DND-41 (cell line): ENCODE measurements around the gene RASAL2.

ENCODE experiments used
- ATAC-seq: fragments of 200-7000 bp; cut with Tn5 transposase; 3 replicates; pipeline ENCODE4 v1.9.1; 2021; ENCODE audit warnings: low read depth; ENCODE audit not compliant: insufficient read depth
- DNase-seq: peaks from one replicate; pipeline ENCODE4 v3.0.0-alpha.2; 2020
- H2AFZ ChIP-seq: 2 replicates; pipeline ENCODE4 v1.6.0; 2012; ENCODE audit warnings: low read depth, low read length
- H3K27ac ChIP-seq: 2 replicates; pipeline ENCODE4 v1.5.1; 2012; ENCODE audit warnings: low read length, inconsistent platforms
- H3K27me3 ChIP-seq: fragments of 200-600 bp; sonication (generic); 2 replicates; pipeline ENCODE4 v1.6.0; 2012; ENCODE audit warnings: low read length, mild to moderate bottlenecking, inconsistent platforms; ENCODE audit not compliant: insufficient read depth, poor library complexity
- H3K36me3 ChIP-seq: 2 replicates; pipeline ENCODE4 v1.5.1; 2012; ENCODE audit warnings: low read length, inconsistent platforms; ENCODE audit not compliant: insufficient read depth
- H3K4me1 ChIP-seq: 2 replicates; pipeline ENCODE4 v1.5.1; 2012; ENCODE audit warnings: mild to moderate bottlenecking, low read length; ENCODE audit not compliant: insufficient read depth
- H3K4me2 ChIP-seq: 2 replicates; pipeline ENCODE4 v1.6.0; 2012; ENCODE audit warnings: mild to moderate bottlenecking, moderate library complexity, low read length, inconsistent platforms; ENCODE audit not compliant: insufficient read depth
- H3K4me3 ChIP-seq, 2 experiments: fragments of 200-600 bp in 1 of 2; shearing (Covaris generic) in 1 of 2; 2 replicates each; pipeline ENCODE4 v1.5.1; 2012 to 2016; ENCODE audit warnings: inconsistent platforms in 2 of 2, low read length in 2 of 2, mild to moderate bottlenecking in 2 of 2, low read depth in 1 of 2, moderate library complexity in 1 of 2
- H3K79me2 ChIP-seq: 2 replicates; pipeline ENCODE4 v1.6.0; 2012; ENCODE audit warnings: low read length, inconsistent platforms; ENCODE audit not compliant: insufficient read depth
- H3K9ac ChIP-seq: 2 replicates; pipeline ENCODE4 v1.6.0; 2012; ENCODE audit warnings: low read depth, mild to moderate bottlenecking, inconsistent platforms, low read length, moderate library complexity
- H3K9me3 ChIP-seq: 2 replicates; pipeline ENCODE4 v1.5.1; 2012; ENCODE audit warnings: low read length, moderate library complexity, mild to moderate bottlenecking, inconsistent platforms; ENCODE audit not compliant: insufficient read depth, severe bottlenecking
- H4K20me1 ChIP-seq: 2 replicates; pipeline ENCODE4 v1.6.0; 2012; ENCODE audit warnings: low read length; ENCODE audit not compliant: insufficient read depth
- CTCF ChIP-seq: IDR thresholded peaks from 2 replicates; pipeline ENCODE4 v1.5.1; 2012; ENCODE audit warnings: borderline replicate concordance, low read length, moderate library complexity, mild to moderate bottlenecking; ENCODE audit not compliant: poor library complexity, severe bottlenecking; ENCODE audit errors: extremely low read depth
- EZH2 ChIP-seq: IDR thresholded peaks from 3 replicates; pipeline ENCODE4 v1.6.1; 2012; ENCODE audit warnings: borderline replicate concordance, low read depth, mild to moderate bottlenecking, moderate library complexity, low read length, inconsistent platforms; ENCODE audit not compliant: severe bottlenecking

Gene RASAL2

GRCh38 chr1:178497903-178498478 lies 404.1 kb downstream of the RASAL2 start:
- DNase-seq (no peak), ATAC-seq (no peak)
- Histone ChIP-seq H3K36me3 (no peaks in the 10 kb centered on the region), H3K9ac (no peak overlapping the region), H3K27ac (no peak overlapping the region), H3K4me3 (no peak overlapping the region), H3K4me2 (no peak overlapping the region), H3K4me1 (no peaks in the 10 kb centered on the region), H4K20me1 (no peaks in the 10 kb centered on the region), H3K27me3 (no peaks in the 10 kb centered on the region), H3K9me3 (no peaks in the 10 kb centered on the region), H3K79me2 (no peaks in the 10 kb centered on the region), H2AFZ (no peak overlapping the region)
- no peak for TF ChIP-seq EZH2
- TF ChIP-seq CTCF = no peak

- Histone ChIP-seq H4K20me1 (no peaks in the 10 kb centered on the region), H3K4me2 (no peak overlapping the region), H3K36me3 (no peaks in the 10 kb centered on the region), H3K4me1 (no peaks in the 10 kb centered on the region), H3K9ac (no peak overlapping the region), H3K4me3 (no peak overlapping the region), H2AFZ (no peak overlapping the region), H3K27ac (no peak overlapping the region), H3K79me2 (no peaks in the 10 kb centered on the region), H3K9me3 (no peaks in the 10 kb centered on the region), H3K27me3 (no peaks in the 10 kb centered on the region)
- no peak for TF ChIP-seq CTCF
- ATAC-seq (no peak), DNase-seq (no peak)
Observed at GRCh38 chr1:178498896-178499675, 405.2 kb downstream of the RASAL2 start.

- H2AFZ ChIP-seq = no peak overlapping the region
- H3K9me3 ChIP-seq = no peaks in the 10 kb centered on the region
- no peaks in the 10 kb centered on the region for H3K4me1 ChIP-seq
- no peak overlapping the region for H3K9ac ChIP-seq
- DNase-seq (no peak), ATAC-seq (no peak)
- H3K36me3 ChIP-seq = no peaks in the 10 kb centered on the region
- H3K79me2 ChIP-seq = no peaks in the 10 kb centered on the region
- no peak overlapping the region for H3K4me3 ChIP-seq
- no peak for TF ChIP-seq EZH2
- TF ChIP-seq CTCF = peak; percentile 25
- no peaks in the 10 kb centered on the region for H4K20me1 ChIP-seq
- H3K27ac ChIP-seq = no peak overlapping the region
- H3K27me3 ChIP-seq = no peaks in the 10 kb centered on the region
- no peak overlapping the region for H3K4me2 ChIP-seq
Observed at GRCh38 chr1:178500091-178500770, 406.3 kb downstream of the RASAL2 start.
